RCC 7860 (cell line): ENCODE measurements around the gene DARS1.
"Not testable (repeated sequence)": the region's sequence is repeated elsewhere in the genome, so short reads cannot be mapped to it uniquely, and the experiment has no call there.

Experiments used
- DNase-seq: peaks from one replicate; pipeline ENCODE4 v3.0.0-alpha.2; 2015; ENCODE audit warnings: low spot score
- FAIRE-seq: peaks from 2 replicates; lab custom pipeline; 2012; peaks lifted over from hg19 to GRCh38; lab: Jason Lieb, UNC

The DARS1 gene

GRCh38 chr2:135985826-135986393, 484 bp upstream of the DARS1 start:
- no peak for DNase-seq
- no peak for FAIRE-seq

GRCh38 chr2:135984199-135985017, 1.0 kb downstream of the DARS1 start:
- DNase-seq, result no peak
- no peak for FAIRE-seq

GRCh38 chr2:135980434-135981079, 4.9 kb downstream of the DARS1 start:
- FAIRE-seq, result no peak
- no peak for DNase-seq

GRCh38 chr2:135975702-135976101, 9.7 kb downstream of the DARS1 start:
- DNase-seq (no peak), FAIRE-seq (no peak)

GRCh38 chr2:135974036-135974435, 11.4 kb downstream of the DARS1 start:
- DNase-seq, result no peak
- FAIRE-seq, result no peak

- no peak for DNase-seq
- no peak for FAIRE-seq
Observed at GRCh38 chr2:135969655-135970387, 15.6 kb downstream of the DARS1 start.

- no peak for FAIRE-seq
Observed at GRCh38 chr2:135965756-135966155, 19.7 kb downstream of the DARS1 start.

GRCh38 chr2:135964404-135964803, 21.0 kb downstream of the DARS1 start:
- DNase-seq, FAIRE-seq: not testable (repeated sequence)

More at GRCh38 chr2:135965756-135966155, 19.7 kb downstream of the DARS1 start:
- DNase-seq, result no peak

- DNase-seq, result no peak
- no peak for FAIRE-seq
Observed at GRCh38 chr2:135963841-135964240, 21.6 kb downstream of the DARS1 start.

GRCh38 chr2:135962366-135963123, 22.9 kb downstream of the DARS1 start:
- no peak for DNase-seq
- FAIRE-seq, result no peak

GRCh38 chr2:135960656-135961551, 24.5 kb downstream of the DARS1 start:
- FAIRE-seq (no peak), DNase-seq (no peak)

GRCh38 chr2:135960150-135960549, 25.3 kb downstream of the DARS1 start:
- no peak for FAIRE-seq
- no peak for DNase-seq

GRCh38 chr2:135958927-135959326, 26.5 kb downstream of the DARS1 start:
- FAIRE-seq, DNase-seq: not testable (repeated sequence)

- FAIRE-seq (no peak), DNase-seq (no peak)
Observed at GRCh38 chr2:135954020-135954601, 31.3 kb downstream of the DARS1 start.

GRCh38 chr2:135952891-135953290, 32.5 kb downstream of the DARS1 start:
- DNase-seq (no peak), FAIRE-seq (no peak)

GRCh38 chr2:135951041-135951583, 34.3 kb downstream of the DARS1 start:
- no peak for FAIRE-seq
- DNase-seq, result no peak

GRCh38 chr2:135949451-135950234, 35.8 kb downstream of the DARS1 start:
- no peak for FAIRE-seq

More at GRCh38 chr2:135949451-135950234, 35.8 kb downstream of the DARS1 start:
- no peak for DNase-seq
